H1 (cell line): Measurements from ENCODE around the gene CALHM5. TPM values are rescaled to one million over a fixed set of nuclear protein-coding genes. Genes with fewer than 3 reads are reported as not detected.

Experiments
- CTCF ChIA-PET: fragments of 300-600 bp; sonication (Branson Sonifier 250); formaldehyde crosslinking; loops from one replicate; lab custom pipeline; 2021; ENCODE audit not compliant: partially characterized antibody; lab: Charles Lee
- POLR2A ChIA-PET: fragments of 300-600 bp; sonication (Branson Sonifier 250); formaldehyde crosslinking; loops from one replicate; lab custom pipeline; 2021; ENCODE audit warnings: inconsistent platforms; ENCODE audit not compliant: partially characterized antibody; lab: Charles Lee
- DNase-seq, 2 experiments: peaks; one replicate each; pipeline versions ENCODE4 v3.0.0 to v3.0.0-alpha.2; 2010 to 2022; ENCODE audit warnings: low spot score in 2 of 2, low read depth in 1 of 2, mixed read lengths in 1 of 2
- FAIRE-seq: peaks from 2 replicates; lab custom pipeline; 2011; peaks lifted over from hg19 to GRCh38; lab: Jason Lieb, UNC
- H2AFZ ChIP-seq: 2 replicates; pipeline ENCODE4 v1.8.1; 2012; ENCODE audit warnings: low read length, inconsistent platforms
- H2AK5ac ChIP-seq: 2 replicates; pipeline ENCODE4 v1.6.1; 2013; ENCODE audit warnings: low read depth, low read length
- H2BK120ac ChIP-seq: replicated peaks from 2 replicates; pipeline ENCODE3; 2013; ENCODE audit warnings: low read depth, low read length, inconsistent platforms
- H2BK12ac ChIP-seq: 2 replicates; pipeline ENCODE4 v1.6.1; 2013; ENCODE audit warnings: low read depth, low read length
- H2BK15ac ChIP-seq: 2 replicates; pipeline ENCODE4 v1.6.1; 2013; ENCODE audit warnings: low read length
- H2BK20ac ChIP-seq: 2 replicates; pipeline ENCODE4 v1.6.1; 2013; ENCODE audit warnings: low read length
- H2BK5ac ChIP-seq: 2 replicates; pipeline ENCODE4 v1.6.1; 2013; ENCODE audit warnings: low read depth, low read length
- H3K14ac ChIP-seq: 2 replicates; pipeline ENCODE4 v1.6.1; 2013; ENCODE audit warnings: inconsistent platforms; ENCODE audit not compliant: insufficient read length
- H3K18ac ChIP-seq: 2 replicates; pipeline ENCODE4 v1.6.1; 2013; ENCODE audit warnings: low read length; ENCODE audit errors: extremely low read depth
- H3K23ac ChIP-seq: 2 replicates; pipeline ENCODE4 v1.6.1; 2013; ENCODE audit warnings: inconsistent platforms; ENCODE audit not compliant: insufficient read length
- H3K23me2 ChIP-seq: 2 replicates; pipeline ENCODE4 v1.6.1; 2013; ENCODE audit warnings: low read depth, low read length
- H3K27ac ChIP-seq: 2 replicates; pipeline ENCODE4 v1.6.1; 2011; ENCODE audit warnings: low read depth, low read length, inconsistent platforms
- H3K27me3 ChIP-seq, 4 experiments: replicated peaks in 1 of 4; 1 replicate in 1 of 4; 2 replicates in 3 of 4; pipeline versions ENCODE4 v1.6.1 to v1.8.1; 2011 to 2013; ENCODE audit warnings: low read length in 3 of 4, mild to moderate bottlenecking in 3 of 4, inconsistent platforms in 2 of 4, mixed read lengths in 2 of 4, moderate library complexity in 1 of 4; ENCODE audit not compliant: control insufficient read depth in 3 of 4, insufficient read depth in 3 of 4; ENCODE audit errors: extremely low read depth in 1 of 4
- H3K36me3 ChIP-seq, 4 experiments: 2 replicates each; pipeline versions ENCODE4 v1.6.1 to v1.8.1; 2011 to 2013; ENCODE audit warnings: mild to moderate bottlenecking in 4 of 4, low read length in 3 of 4, moderate library complexity in 2 of 4, control low read depth in 1 of 4, inconsistent platforms in 1 of 4; ENCODE audit not compliant: insufficient read depth in 4 of 4, control insufficient read depth in 2 of 4
- H3K4ac ChIP-seq: replicated peaks from 2 replicates; pipeline ENCODE3; 2013; ENCODE audit warnings: low read length, low read depth, mixed read lengths, inconsistent platforms; ENCODE audit not compliant: insufficient read length
- H3K4me1 ChIP-seq, 4 experiments: replicated peaks in 1 of 4; 1 replicate in 1 of 4; 2 replicates in 3 of 4; pipeline versions ENCODE4 v1.6.1 to v1.8.1; 2011 to 2013; ENCODE audit warnings: low read length in 3 of 4, inconsistent platforms in 2 of 4, mixed read lengths in 1 of 4; ENCODE audit not compliant: insufficient read depth in 4 of 4, control insufficient read depth in 3 of 4
- H3K4me2 ChIP-seq, 2 experiments: 2 replicates each; pipeline versions ENCODE4 v1.6.1 to v1.8.1; 2011 to 2013; ENCODE audit warnings: low read depth in 2 of 2, low read length in 2 of 2, control low read depth in 1 of 2, inconsistent platforms in 1 of 2, mild to moderate bottlenecking in 1 of 2; ENCODE audit not compliant: insufficient read depth in 1 of 2
- H3K4me3 ChIP-seq, 4 experiments: fragments of 200-600, 300-600 bp in 1 of 4; sonication (generic), shearing (Covaris generic), sonication (Bioruptor Twin) in 1 of 4; 2 replicates each; pipeline versions ENCODE4 v1.5.1 to v1.8.1; 2011 to 2016; ENCODE audit warnings: low read length in 4 of 4, low read depth in 3 of 4, control low read depth in 2 of 4, inconsistent platforms in 2 of 4, mild to moderate bottlenecking in 2 of 4, mixed read lengths in 1 of 4, moderate library complexity in 1 of 4; ENCODE audit not compliant: insufficient read depth in 2 of 4; ENCODE audit errors: extremely low read depth in 1 of 4
- H3K56ac ChIP-seq: replicated peaks from 2 replicates; pipeline ENCODE3; 2013; ENCODE audit warnings: low read depth, mild to moderate bottlenecking, mixed read lengths, low read length, inconsistent platforms; ENCODE audit not compliant: insufficient read length
- H3K79me1 ChIP-seq: 2 replicates; pipeline ENCODE4 v1.6.1; 2013; ENCODE audit warnings: low read depth, low read length, control low read depth
- H3K79me2 ChIP-seq, 2 experiments: 2 replicates each; pipeline versions ENCODE4 v1.6.1 to v1.8.1; 2012 to 2013; ENCODE audit warnings: low read length in 2 of 2, mild to moderate bottlenecking in 2 of 2, inconsistent platforms in 1 of 2; ENCODE audit not compliant: insufficient read depth in 2 of 2, control insufficient read depth in 1 of 2
- H3K9ac ChIP-seq, 4 experiments: replicated peaks in 1 of 4; 1 replicate in 1 of 4; 2 replicates in 3 of 4; pipeline versions ENCODE4 v1.6.1 to v1.8.1; 2011 to 2013; ENCODE audit warnings: low read depth in 3 of 4, low read length in 3 of 4, control low read depth in 2 of 4, mild to moderate bottlenecking in 2 of 4, moderate library complexity in 2 of 4, inconsistent platforms in 1 of 4; ENCODE audit errors: extremely low read depth in 1 of 4
- H3K9me3 ChIP-seq, 2 experiments: 2 replicates each; pipeline versions ENCODE4 v1.6.1 to v1.8.1; 2012 to 2013; ENCODE audit warnings: mild to moderate bottlenecking in 2 of 2, moderate library complexity in 2 of 2, control low read depth in 1 of 2, inconsistent platforms in 1 of 2, low read depth in 1 of 2, low read length in 1 of 2, mixed read lengths in 1 of 2; ENCODE audit not compliant: insufficient read depth in 2 of 2
- H4K20me1 ChIP-seq, 2 experiments: replicated peaks in 1 of 2; 2 replicates each; pipeline versions ENCODE3 to v1.8.1; 2011 to 2013; ENCODE audit warnings: inconsistent platforms in 2 of 2, low read length in 2 of 2, mild to moderate bottlenecking in 1 of 2; ENCODE audit not compliant: insufficient read depth in 2 of 2, control insufficient read depth in 1 of 2
- H4K5ac ChIP-seq: 2 replicates; pipeline ENCODE4 v1.6.1; 2013; ENCODE audit warnings: low read length, low read depth, mixed read lengths, inconsistent platforms; ENCODE audit not compliant: insufficient read length
- H4K8ac ChIP-seq: 2 replicates; pipeline ENCODE4 v1.8.0; 2013; ENCODE audit warnings: mild to moderate bottlenecking, moderate library complexity, low read length, inconsistent platforms; ENCODE audit not compliant: insufficient read depth; ENCODE audit errors: extremely low read depth
- H4K91ac ChIP-seq: replicated peaks from 2 replicates; pipeline ENCODE3; 2013; ENCODE audit warnings: low read length, mixed read lengths, inconsistent platforms; ENCODE audit not compliant: insufficient read length
- CBX5 ChIP-seq: fragments of 300-800, 300-1000 bp; sonication (generic); IDR thresholded peaks from 2 replicates; pipeline ENCODE4 v1.7.1; 2016; ENCODE audit warnings: antibody characterized with exemption, low read length, low read depth
- CHD2 ChIP-seq: IDR thresholded peaks from 2 replicates; pipeline ENCODE4 v1.6.1; 2012; ENCODE audit warnings: low read length, improper control_type of control experiment
- JUND ChIP-seq: IDR thresholded peaks from 2 replicates; pipeline ENCODE4 v1.6.1; 2011; ENCODE audit warnings: mild to moderate bottlenecking, improper control_type of control experiment, low read length
- KDM4A ChIP-seq: IDR thresholded peaks from one replicate; pipeline ENCODE4 v1.7.1; 2012; ENCODE audit warnings: low read depth, mild to moderate bottlenecking, moderate library complexity, low read length, inconsistent platforms; ENCODE audit not compliant: severe bottlenecking
- NANOG ChIP-seq: IDR thresholded peaks from 2 replicates; pipeline ENCODE4 v1.6.1; 2011; ENCODE audit warnings: low read length, low read depth, mild to moderate bottlenecking, inconsistent platforms; ENCODE audit not compliant: insufficient read depth, poor library complexity, severe bottlenecking
- NRF1 ChIP-seq: IDR thresholded peaks from 2 replicates; pipeline ENCODE4 v1.6.1; 2011; ENCODE audit warnings: mild to moderate bottlenecking, low read depth, low read length, improper control_type of control experiment
- POLR2AphosphoS5 ChIP-seq: IDR thresholded peaks from 2 replicates; pipeline ENCODE4 v1.6.1; 2011; ENCODE audit warnings: low read depth, low read length
- SP4 ChIP-seq: IDR thresholded peaks from 2 replicates; pipeline ENCODE4 v1.6.1; 2012; ENCODE audit warnings: low read length, inconsistent platforms
- WGBS, 2 experiments: shearing (Covaris generic) in 1 of 2; methylation state at CpG; one replicate each; pipeline versions ENCODE4 v1.1.6 to v1.1.7; 2013 to 2015; ENCODE audit warnings: low lambda C conversion rate in 2 of 2, mixed read lengths in 2 of 2, inconsistent platforms in 1 of 2, low coverage in 1 of 2, missing lambda C conversion rate in 1 of 2; ENCODE audit not compliant: insufficient replicate concordance in 2 of 2, insufficient coverage in 1 of 2, insufficient read length in 1 of 2; ENCODE audit errors: extremely low coverage in 1 of 2, missing lambda C conversion rate in 1 of 2; 5-methylcytosine and 5-hydroxymethylcytosine counted together
- polyA plus RNA-seq, 7 experiments: library from polyadenylated mRNA; depleted of rRNA in 3 of 7; stranded (reverse) in 5 of 7; unstranded in 2 of 7; fragments of >200 nt in 5 of 7; fragments of 200-250 nt in 2 of 7; gene quantifications; 1 replicate in 5 of 7; 2 replicates in 1 of 7; 4 replicates in 1 of 7; pipeline versions ENCODE4 v1.2.1 to v1.2.3, GENCODE V29; 2011 to 2013; ENCODE audit warnings: missing spikeins in 2 of 7, mixed read lengths in 2 of 7
- total RNA-seq: library from RNA; stranded (reverse); fragmentation: NEBNext Ultra II Directional; extraction: Animal tissue kit (Norgen Biotek cat#: 25700); gene quantifications from 2 replicates; pipeline ENCODE4 v1.2.1, GENCODE V29; 2021

CALHM5 gene
- total and polyA plus RNA-seq, 2 of the 8 experiments (the other 6 are each of a cell fraction or from before 2014, with no cell fraction given), result 0.05 to 0.09 TPM

DNA sequence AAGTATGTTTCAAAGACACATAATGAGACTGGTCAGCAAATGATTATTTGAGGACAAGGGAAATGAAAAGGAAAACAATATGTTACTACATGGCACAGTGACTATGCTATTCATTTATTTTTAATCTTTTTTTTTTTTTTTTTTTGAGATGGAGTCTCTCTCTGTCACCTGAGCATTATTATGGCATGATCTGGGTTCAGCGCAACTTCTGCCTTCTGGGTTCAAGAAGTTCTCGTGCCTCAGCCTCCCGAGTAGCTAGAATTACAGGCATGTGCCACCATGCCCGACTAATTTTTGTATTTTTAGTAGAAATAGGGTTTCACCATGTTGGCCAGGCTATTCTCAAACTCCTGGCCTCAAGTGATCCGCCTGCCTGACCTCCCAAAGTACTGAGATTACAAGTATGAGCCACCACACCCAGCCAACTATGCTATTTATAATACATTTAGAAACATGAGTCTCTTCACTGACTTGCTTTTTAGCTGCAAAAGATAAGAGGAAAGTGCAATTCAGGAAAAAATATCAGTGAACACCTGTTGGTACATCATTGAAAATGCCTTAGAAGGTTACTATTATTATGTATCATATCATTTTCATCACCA is 45.5 kb downstream of the CALHM5 start:
- Histone ChIP-seq H2BK5ac (no peak overlapping the region), H3K56ac (no peak overlapping the region), H2AFZ (no peak overlapping the region), H4K8ac (no peak overlapping the region), H3K18ac (no peak overlapping the region), H4K91ac (no peak overlapping the region), H3K14ac (no peak overlapping the region), H3K4ac (no peak overlapping the region), H3K4me1 (no peaks in the 10 kb centered on the region), H3K27me3 (no peaks in the 10 kb centered on the region), H3K27ac (no peak overlapping the region), H3K36me3 (no peaks in the 10 kb centered on the region), H3K4me2 (no peak overlapping the region)
- FAIRE-seq, result no peak
- POLR2A ChIA-PET, result interaction anchor here (3.1 kb wide), 1 partner anchor 277 kb away, joined by 16 read pairs; the partner anchor contains the start of gene TSPYL1
- TF ChIP-seq CBX5 (no peak), CHD2 (no peak), NRF1 (no peak), NANOG (no peak), KDM4A (no peak), SP4 (no peak), POLR2AphosphoS5 (no peak), JUND (no peak)
- TF ChIP-seq, all 59 proteins: peak for 0
- H2BK15ac ChIP-seq, result no peak overlapping the region
- no peak overlapping the region for H3K9ac ChIP-seq
- no peak overlapping the region for H2BK120ac ChIP-seq
- H3K9me3 ChIP-seq, result no peaks in the 10 kb centered on the region
- no peak overlapping the region for H3K23ac ChIP-seq
- WGBS, 2 experiments, result 87% methylated on average over 5 of the region's 5 CpGs; no CpG with 5 or more reads in 1 of the 2 experiments
- H3K23me2 ChIP-seq, result no peaks in the 10 kb centered on the region
- no peak overlapping the region for H3K4me3 ChIP-seq
- CTCF ChIA-PET, result interaction anchor here (0.6 to 6.7 kb wide), 6 partner anchors 14 to 289 kb away, joined by 3 to 59 read pairs (median 8); partner anchors contain the start of genes RSPH4A and RWDD1
- H2AK5ac ChIP-seq, result no peak overlapping the region
- H3K79me1 ChIP-seq, result no peaks in the 10 kb centered on the region
- H2BK20ac ChIP-seq, result no peak overlapping the region
- no peaks in the 10 kb centered on the region for H3K79me2 ChIP-seq
- no peak overlapping the region for H4K5ac ChIP-seq
- H2BK12ac ChIP-seq, result no peak overlapping the region
- no peak for DNase-seq
- no peaks in the 10 kb centered on the region for H4K20me1 ChIP-seq
